HG02763 (cell line): ENCODE results near the gene DGKG.

Experiments
- ATAC-seq: cut with Tn5 transposase; IDR thresholded peaks from one replicate; pipeline ENCODE4 v1.9.1; 2021; ENCODE audit warnings: mild to moderate bottlenecking, moderate library complexity; ENCODE audit not compliant: unreplicated experiment

DGKG gene

GRCh38 chr3:186216900-186217819, 144.9 kb downstream of the DGKG start:
- no peak for ATAC-seq

GRCh38 chr3:186214670-186215069, 147.4 kb downstream of the DGKG start:
- no peak for ATAC-seq

GRCh38 chr3:186213946-186214345, 148.1 kb downstream of the DGKG start:
- ATAC-seq: no peak

GRCh38 chr3:186212611-186213010, 149.4 kb downstream of the DGKG start:
- ATAC-seq: no peak

GRCh38 chr3:186210852-186211500, 151.1 kb downstream of the DGKG start:
- no peak for ATAC-seq

- no peak for ATAC-seq
Observed at GRCh38 chr3:186209810-186210752, 152.0 kb downstream of the DGKG start.

GRCh38 chr3:186208296-186208989, 153.6 kb downstream of the DGKG start:
- no peak for ATAC-seq

- no peak for ATAC-seq
Observed at GRCh38 chr3:186207515-186207914, 154.5 kb downstream of the DGKG start.

- ATAC-seq: no peak
Observed at GRCh38 chr3:186200726-186201125, 161.3 kb downstream of the DGKG start.

GRCh38 chr3:186198442-186198841, 163.6 kb downstream of the DGKG start:
- no peak for ATAC-seq

GRCh38 chr3:186194451-186194811, 167.6 kb downstream of the DGKG start:
- ATAC-seq: no peak

GRCh38 chr3:186193534-186194450, 168.2 kb downstream of the DGKG start:
- ATAC-seq: no peak

- ATAC-seq: no peak
Observed at GRCh38 chr3:186192823-186193222, 169.2 kb downstream of the DGKG start.

- ATAC-seq: no peak
Observed at GRCh38 chr3:186189492-186189891, 172.5 kb downstream of the DGKG start.

- no peak for ATAC-seq
Observed at GRCh38 chr3:186187401-186188275, 174.4 kb downstream of the DGKG start.

- ATAC-seq: no peak
Observed at GRCh38 chr3:186185194-186185787, 176.7 kb downstream of the DGKG start.

GRCh38 chr3:186184021-186184420, 178.0 kb downstream of the DGKG start:
- ATAC-seq: no peak

GRCh38 chr3:186182850-186183249, 179.2 kb downstream of the DGKG start:
- no peak for ATAC-seq
